HepG2 (cell line): Measurements from ENCODE around the gene SLC13A3. TPM values are rescaled to one million over a fixed set of nuclear protein-coding genes. Genes with fewer than 3 reads are reported as not detected.

Experiments used
- ATAC-seq: fragments of 200-7000 bp; cut with Tn5 transposase; 3 replicates; pipeline ENCODE4 v1.9.1; 2020; ENCODE audit warnings: mild to moderate bottlenecking, moderate library complexity
- BruUV-seq: library from RNA; stranded (reverse); fragments of 400-500 nt; replicated peaks from 2 replicates; lab custom pipeline; 2021; lab: Mats Ljungman, UMichigan
- CTCF ChIA-PET: fragments of 300-600 bp; formaldehyde crosslinking; extraction: SDS; loops from one replicate; lab custom pipeline; 2021; ENCODE audit warnings: low total read pairs, inconsistent platforms, low intra/inter-chr PET ratio; lab: Yijun Ruan, JAX
- POLR2A ChIA-PET: fragments of 350-600 bp; sonication (Branson Sonifier 250); formaldehyde crosslinking; loops from one replicate; lab custom pipeline; 2020; ENCODE audit warnings: antibody characterized with exemption, inconsistent platforms; lab: Yijun Ruan, JAX
- DNase-seq: peaks from one replicate; pipeline ENCODE4 v3.0.0-alpha.2; 2015; ENCODE audit warnings: low spot score
- FAIRE-seq: peaks from 3 replicates; lab custom pipeline; 2011; peaks lifted over from hg19 to GRCh38; lab: Jason Lieb, UNC
- H2AFZ ChIP-seq: one replicate; pipeline ENCODE4 v1.6.1; 2011; ENCODE audit warnings: low read length, inconsistent platforms
- H3K27ac ChIP-seq: fragments of 300-600 bp; 3 replicates; pipeline ENCODE4 v1.8.0; 2011; ENCODE audit warnings: mixed run types, mild to moderate bottlenecking, mixed read lengths, low read length, inconsistent platforms; ENCODE audit not compliant: insufficient read depth; ENCODE audit errors: extremely low read length
- H3K27me3 ChIP-seq, 2 experiments: fragments of 200-600 bp in 1 of 2; 2 replicates in 1 of 2; 3 replicates in 1 of 2; pipeline versions ENCODE4 v1.6.0 to v1.8.0; 2011; ENCODE audit warnings: low read length in 2 of 2, mild to moderate bottlenecking in 2 of 2, moderate library complexity in 2 of 2, inconsistent platforms in 1 of 2; ENCODE audit not compliant: insufficient read depth in 2 of 2, control insufficient read depth in 1 of 2
- H3K36me3 ChIP-seq, 2 experiments: fragments of 200-600 bp in 1 of 2; replicated peaks in 1 of 2; 2 replicates in 1 of 2; 3 replicates in 1 of 2; pipeline versions ENCODE4 v1.5.1 to v1.8.0; 2011; ENCODE audit warnings: low read length in 2 of 2, inconsistent platforms in 1 of 2; ENCODE audit not compliant: insufficient read depth in 2 of 2, control insufficient read depth in 1 of 2
- H3K4me1 ChIP-seq: 2 replicates; pipeline ENCODE4 v1.5.1; 2012; ENCODE audit warnings: low read length, inconsistent platforms; ENCODE audit not compliant: insufficient read depth
- H3K4me2 ChIP-seq: 2 replicates; pipeline ENCODE4 v1.6.0; 2011; ENCODE audit warnings: low read depth, low read length, inconsistent platforms
- H3K4me3 ChIP-seq, 3 experiments: fragments of 200-600 bp in 1 of 3; sonication (generic), shearing (Covaris generic) in 1 of 3; replicated peaks in 1 of 3; 2 replicates each; pipeline ENCODE4 v1.5.1; 2011 to 2016; ENCODE audit warnings: low read length in 3 of 3, inconsistent platforms in 2 of 3, low read depth in 2 of 3, mild to moderate bottlenecking in 2 of 3, control low read depth in 1 of 3, mixed read lengths in 1 of 3; ENCODE audit not compliant: insufficient read depth in 1 of 3
- H3K79me2 ChIP-seq: one replicate; pipeline ENCODE4 v1.6.1; 2011; ENCODE audit warnings: low read length, inconsistent platforms; ENCODE audit not compliant: insufficient read depth
- H3K9ac ChIP-seq: 2 replicates; pipeline ENCODE4 v1.6.0; 2011; ENCODE audit warnings: mild to moderate bottlenecking, low read depth, low read length, inconsistent platforms; ENCODE audit not compliant: insufficient read depth
- H3K9me3 ChIP-seq: 2 replicates; pipeline ENCODE4 v1.5.1; 2012; ENCODE audit warnings: mild to moderate bottlenecking, low read length
- H4K20me1 ChIP-seq: 2 replicates; pipeline ENCODE4 v1.6.0; 2011; ENCODE audit warnings: inconsistent platforms, mild to moderate bottlenecking, low read length, moderate library complexity; ENCODE audit not compliant: insufficient read depth
- BCLAF1 ChIP-seq: fragments of 450-650 bp; IDR thresholded peaks from 2 replicates; pipeline ENCODE4 v1.6.1; 2017; ENCODE audit warnings: mild to moderate bottlenecking
- CCAR2 ChIP-seq: fragments of 200-400 bp; formaldehyde crosslinking; optimal IDR thresholded peaks from 2 replicates; pipeline ENCODE3; 2018; ENCODE audit warnings: low read depth, mild to moderate bottlenecking, low read length, moderate library complexity
- CEBPB ChIP-seq: IDR thresholded peaks from 2 replicates; pipeline ENCODE4 v1.6.1; 2011; ENCODE audit warnings: low read depth, low read length, improper control_type of control experiment, borderline replicate concordance
- CEBPG ChIP-seq: IDR thresholded peaks from 2 replicates; pipeline ENCODE4 v1.6.1; 2016
- FLYWCH1 ChIP-seq: sonication (generic); formaldehyde crosslinking; IDR thresholded peaks from 2 replicates; pipeline ENCODE4 v1.8.1; 2023; ENCODE audit warnings: mild to moderate bottlenecking, missing genetic modification reagents
- FOXK2 ChIP-seq: fragments of 450-650 bp; IDR thresholded peaks from 2 replicates; pipeline ENCODE4 v1.6.1; 2016
- FOXP1 ChIP-seq, 2 experiments: fragments of 450-650 bp in 1 of 2; IDR thresholded peaks; 2 replicates each; pipeline ENCODE4 v1.6.1; 2017 to 2018; ENCODE audit warnings: antibody characterized with exemption in 1 of 2
- LCORL ChIP-seq, 2 experiments: fragments of 450-650 bp in 1 of 2; sonication (generic) in 1 of 2; formaldehyde crosslinking in 1 of 2; IDR thresholded peaks; 2 replicates each; pipeline versions ENCODE4 v1.5.0 to v1.6.1; 2017 to 2020; ENCODE audit warnings: antibody characterized with exemption in 1 of 2, missing genetic modification reagents in 1 of 2
- MTF2 ChIP-seq: sonication (generic); formaldehyde crosslinking; IDR thresholded peaks from 2 replicates; pipeline ENCODE4 v1.5.0; 2020; ENCODE audit warnings: missing genetic modification reagents, borderline replicate concordance
- MXD3 ChIP-seq: IDR thresholded peaks from 2 replicates; pipeline ENCODE4 v1.6.1; 2016; ENCODE audit warnings: mild to moderate bottlenecking, missing biosample characterization, missing genetic modification reagents
- NCOA5 ChIP-seq: sonication (generic); formaldehyde crosslinking; IDR thresholded peaks from 2 replicates; pipeline ENCODE4 v1.4.0; 2020; ENCODE audit warnings: missing genetic modification reagents
- PHF20 ChIP-seq: sonication (generic); formaldehyde crosslinking; IDR thresholded peaks from 2 replicates; pipeline ENCODE4 v1.5.0; 2020; ENCODE audit warnings: mild to moderate bottlenecking, missing genetic modification reagents
- SUZ12 ChIP-seq: fragments of 150-350 bp; IDR thresholded peaks from 2 replicates; pipeline ENCODE4 v1.6.1; 2014; ENCODE audit warnings: low read depth, low read length
- ZBTB44 ChIP-seq: sonication (generic); formaldehyde crosslinking; IDR thresholded peaks from 2 replicates; pipeline ENCODE4 v1.4.0; 2020; ENCODE audit warnings: missing genetic modification reagents
- ZFP91 ChIP-seq: sonication (generic); formaldehyde crosslinking; IDR thresholded peaks from 2 replicates; pipeline ENCODE4 v1.9.0; 2022; ENCODE audit warnings: missing genetic modification reagents, mild to moderate bottlenecking, borderline replicate concordance
- ZNF263 ChIP-seq: sonication (generic); formaldehyde crosslinking; IDR thresholded peaks from 2 replicates; pipeline ENCODE4 v1.4.0; 2020; ENCODE audit warnings: missing genetic modification reagents
- ZNF580 ChIP-seq: IDR thresholded peaks from 2 replicates; pipeline ENCODE4 v1.6.1; 2016; ENCODE audit warnings: low read depth, borderline replicate concordance
- ZNF629 ChIP-seq: sonication (generic); formaldehyde crosslinking; conservative IDR thresholded peaks from 2 replicates; pipeline ENCODE4 v1.5.0; 2020; ENCODE audit warnings: missing genetic modification reagents
- ZSCAN30 ChIP-seq: sonication (generic); formaldehyde crosslinking; IDR thresholded peaks from 2 replicates; pipeline ENCODE4 v1.5.0; 2020; ENCODE audit warnings: mild to moderate bottlenecking, missing genetic modification reagents
- WGBS: methylation state at CpG from one replicate; pipeline ENCODE4 v1.1.6; 2017; ENCODE audit warnings: low lambda C conversion rate; 5-methylcytosine and 5-hydroxymethylcytosine counted together
- in situ Hi-C: cut with HindIII; loops from 2 replicates; pipeline ENCODE4 v1.10.0; 2017; ENCODE audit warnings: low pct_unique_long_range_greater_than_20kb; ENCODE audit not compliant: extremely low pct_ligation_motif_present
- intact Hi-C: fragments of 100-400 bp; cut with micrococcal nuclease; formaldehyde crosslinking; loops from one replicate; pipeline ENCODE4 v1.10.0; 2022; ENCODE audit not compliant: unreplicated experiment
- polyA plus RNA-seq, 8 experiments: library from polyadenylated mRNA; depleted of rRNA in 3 of 8; stranded (reverse) in 7 of 8; unstranded in 1 of 8; fragments of >200 nt; fragmentation: Illumina TruSeq in 4 of 8; extraction: Trizol in 4 of 8; gene quantifications; 2 replicates each; pipeline versions ENCODE4 v1.2.1 to v1.2.3, GENCODE V29; 2011 to 2016; ENCODE audit warnings: low read depth in 4 of 8, missing spikeins in 1 of 8, mixed read lengths in 1 of 8; ENCODE audit not compliant: insufficient read depth in 1 of 8
- total RNA-seq, 5 experiments: library from RNA; depleted of rRNA; stranded (reverse); fragments of >200 nt; fragmentation: Illumina TruSeq; extraction: Trizol; gene quantifications; 2 replicates each; pipeline ENCODE4 v1.2.3, GENCODE V29; 2016; ENCODE audit warnings: low read depth in 1 of 5

Gene SLC13A3
- total and polyA plus RNA-seq, 2 of the 13 experiments (the other 11 are each of a cell fraction or from before 2014, with no cell fraction given), result 66.5 to 76.0 TPM

- H3K27ac ChIP-seq, result peak overlapping the region; percentile 84
- WGBS, result 41% methylated on average over 3 of the region's 3 CpGs
- BruUV-seq, result no TSS peak
- H3K4me3 ChIP-seq, result no peak overlapping the region; a peak in 1 of 6 replicates
- peaks cover 85% of the 10 kb centered on the region for H3K4me1 ChIP-seq
- POLR2A ChIA-PET, result interaction anchor here (0.9 to 2.1 kb wide), 17 partner anchors 10 to 693 kb away, joined by 3 to 23 read pairs (median 4); partner anchors contain the start of genes SLC13A3 and TP53RK
- DNase-seq (no peak), ATAC-seq (peak; percentile 12; the same call in 2 of the 3 replicates), FAIRE-seq (no peak)
- in situ Hi-C loops (no loop called here), intact Hi-C loops (loop anchor here (2.0 kb wide), 1 partner anchor 16 kb away; the partner anchor contains the start of gene SLC13A3)
- H3K79me2 ChIP-seq, result no peaks in the 10 kb centered on the region
- no peaks in the 10 kb centered on the region for H3K27me3 ChIP-seq
- H2AFZ ChIP-seq, result no peak overlapping the region
- H3K9me3 ChIP-seq, result peaks cover 29% of the 10 kb centered on the region
- H3K36me3 ChIP-seq, result no peaks in the 10 kb centered on the region
- H3K9ac ChIP-seq, result 0 out of 2 replicates have a peak overlapping the region, but pooled peaks have one; percentile 20
- CTCF ChIA-PET, result no interaction called here
- no peaks in the 10 kb centered on the region for H4K20me1 ChIP-seq
- peak overlapping the region; percentile 44 for H3K4me2 ChIP-seq
- TF ChIP-seq MTF2 (CRISPR knock-in tag), result no peak
- no peak for TF ChIP-seq ZBTB44
- TF ChIP-seq LCORL (IDR thresholded peaks at IDR 0.05), result no peak
- no peak for TF ChIP-seq LCORL (CRISPR knock-in tag; IDR thresholded peaks at IDR 0.05)
- TF ChIP-seq SUZ12, result no peak
- TF ChIP-seq PHF20 (CRISPR knock-in tag), result no peak
- TF ChIP-seq CCAR2, result no peak
- 0 out of 2 replicates have a peak, but pooled peaks have one; percentile 40 for TF ChIP-seq ZSCAN30 (CRISPR knock-in tag)
- 0 out of 2 replicates have a peak, but pooled peaks have one; percentile 23 for TF ChIP-seq FLYWCH1 (CRISPR knock-in tag)
- peak; percentile 100 for TF ChIP-seq FOXP1 (IDR thresholded peaks at IDR 0.05)
- peak; percentile 64 for TF ChIP-seq FOXP1 (CRISPR knock-in tag; IDR thresholded peaks at IDR 0.05)
- no peak for TF ChIP-seq ZNF580 (CRISPR knock-in tag)
- TF ChIP-seq MXD3, result no peak
- TF ChIP-seq ZNF629 (CRISPR knock-in tag), result no peak
- 0 out of 2 replicates have a peak, but pooled peaks have one; percentile 22 for TF ChIP-seq CEBPG (CRISPR knock-in tag)
- TF ChIP-seq NCOA5 (CRISPR knock-in tag), result no peak
- no peak for TF ChIP-seq ZNF263
- peak; percentile 49; the same call in 1 of the 2 replicates for TF ChIP-seq CEBPB
- TF ChIP-seq ZFP91 (CRISPR knock-in tag), result no peak
- TF ChIP-seq BCLAF1, result no peak
- peak; percentile 33; the same call in 1 of the 2 replicates for TF ChIP-seq FOXK2
These were observed 15.0 kb upstream of the SLC13A3 start for GRCh38 chr20:46666306-46666705.
